CD4-positive, alpha-beta memory T cell (primary cell): ENCODE measurements around the gene PDE4D. TPM values are rescaled to one million over a fixed set of nuclear protein-coding genes. Genes with fewer than 3 reads are reported as not detected.

Experiments used
- CTCF ChIA-PET: fragments of 350-600 bp; sonication (Branson Sonifier 250); formaldehyde crosslinking; loops from one replicate; lab custom pipeline; 2021; ENCODE audit warnings: inconsistent platforms; ENCODE audit not compliant: partially characterized antibody; lab: Charles Lee
- POLR2A ChIA-PET: fragments of 350-600 bp; sonication (Branson Sonifier 250); formaldehyde crosslinking; loops from one replicate; lab custom pipeline; 2021; ENCODE audit not compliant: partially characterized antibody; lab: Charles Lee
- DNase-seq, 5 donors: peaks; one replicate each; pipeline versions ENCODE4 v3.0.0 to v3.0.0-alpha.2; 2020 to 2022; ENCODE audit warnings: mixed read lengths in 1 of 5
- H3K27ac ChIP-seq: one replicate; pipeline ENCODE4 v1.7.0; 2013; ENCODE audit warnings: low read depth, low read length
- H3K27me3 ChIP-seq: 2 replicates; pipeline ENCODE4 v1.7.0; 2013; ENCODE audit warnings: mild to moderate bottlenecking, low read length, moderate library complexity; ENCODE audit not compliant: insufficient read depth
- H3K36me3 ChIP-seq: 2 replicates; pipeline ENCODE4 v1.7.0; 2013; ENCODE audit warnings: mild to moderate bottlenecking, low read length, moderate library complexity; ENCODE audit not compliant: insufficient read depth
- H3K4me1 ChIP-seq: 2 replicates; pipeline ENCODE4 v1.7.0; 2013; ENCODE audit warnings: mild to moderate bottlenecking, low read length, moderate library complexity; ENCODE audit not compliant: insufficient read depth
- H3K4me3 ChIP-seq, 2 donors: one replicate each; pipeline ENCODE4 v1.7.0; 2013; ENCODE audit warnings: low read length in 2 of 2, mild to moderate bottlenecking in 1 of 2
- H3K9me3 ChIP-seq, 2 donors: one replicate each; pipeline ENCODE4 v1.7.0; 2013; ENCODE audit warnings: low read length in 2 of 2, control low read depth in 1 of 2; ENCODE audit not compliant: control insufficient read depth in 1 of 2
- H3K27ac Mint-ChIP-seq, 7 donors: one replicate each; pipeline ENCODE4 v1.8.0; 2020 to 2021; ENCODE audit warnings: mixed read lengths in 7 of 7, mild to moderate bottlenecking in 6 of 7, inconsistent platforms in 3 of 7, moderate library complexity in 3 of 7
- H3K27me3 Mint-ChIP-seq, 2 donors: one replicate each; pipeline ENCODE4 v1.8.0; 2020 to 2021; ENCODE audit warnings: mixed read lengths in 2 of 2
- H3K36me3 Mint-ChIP-seq, 2 donors: one replicate each; pipeline ENCODE4 v1.8.0; 2020 to 2021; ENCODE audit warnings: mixed read lengths in 2 of 2, inconsistent platforms in 1 of 2, mild to moderate bottlenecking in 1 of 2
- H3K4me1 Mint-ChIP-seq, 4 donors: one replicate each; pipeline ENCODE4 v1.8.0; 2020 to 2021; ENCODE audit warnings: mixed read lengths in 4 of 4, mild to moderate bottlenecking in 1 of 4
- H3K4me3 Mint-ChIP-seq, 8 donors: one replicate each; pipeline ENCODE4 v1.8.0; 2020 to 2021; ENCODE audit warnings: mixed read lengths in 8 of 8, mild to moderate bottlenecking in 7 of 8, moderate library complexity in 6 of 8, inconsistent platforms in 3 of 8
- H3K9me3 Mint-ChIP-seq, 8 donors: one replicate each; pipeline ENCODE4 v1.8.0; 2020 to 2021; ENCODE audit warnings: mixed read lengths in 8 of 8, mild to moderate bottlenecking in 5 of 8, inconsistent platforms in 3 of 8, moderate library complexity in 1 of 8
- intact Hi-C: fragments of 100-400 bp; cut with micrococcal nuclease; formaldehyde crosslinking; loops from one replicate; pipeline ENCODE4 v1.15.1; 2023
- polyA plus RNA-seq, 2 donors: library from polyadenylated mRNA; unstranded; fragments of 300-500 nt; fragmentation: Illumina TruSeq; gene quantifications; one replicate each; pipeline ENCODE4 v1.2.3, GENCODE V29; 2021
- total RNA-seq, 2 experiments: library from RNA; stranded (reverse); gene quantifications; one replicate each; pipeline ENCODE4 v1.2.3, GENCODE V29; 2021

Gene PDE4D
- total and polyA plus RNA-seq, 4 experiments from 2014 or later: 12.3 to 49.7 (median 30.3) TPM

DNA sequence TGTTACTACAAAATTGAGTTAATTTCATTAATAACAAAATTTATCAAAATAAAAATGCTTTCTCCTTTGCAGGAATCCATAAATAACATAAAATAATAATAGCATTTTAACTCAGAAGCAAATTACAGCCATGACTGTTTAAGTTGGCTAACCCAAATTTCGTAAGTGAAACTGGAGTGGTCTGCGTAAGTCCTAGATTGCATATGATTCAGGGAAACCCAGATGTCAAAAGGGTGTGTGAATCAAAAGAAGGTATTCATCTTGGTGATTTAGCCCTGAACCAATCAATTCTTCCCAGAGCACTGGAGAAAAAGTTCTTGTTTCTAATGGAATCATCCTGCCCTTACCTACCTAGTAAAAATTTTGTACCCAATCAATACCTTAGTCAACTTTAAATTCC is 763.1 kb downstream of the PDE4D start:
- Histone ChIP-seq H3K36me3 (no peaks in the 10 kb centered on the region), H3K4me3 (no peak overlapping the region), H3K27ac (no peak overlapping the region), H3K9me3 (no peaks in the 10 kb centered on the region), H3K4me1 (peaks cover 63% of the 10 kb centered on the region), H3K27me3 (no peaks in the 10 kb centered on the region)
- ChIA-PET CTCF (interaction anchor here (4.8 kb wide), 1 partner anchor 89 kb away, joined by 30 read pairs; no protein-coding TSS in a partner anchor), POLR2A (interaction anchor here (4.7 kb wide), 1 partner anchor 89 kb away, joined by 156 read pairs; no protein-coding TSS in a partner anchor)
- Mint-ChIP-seq H3K36me3 (no peaks in the 10 kb centered on the region), H3K27ac (peak overlapping the region in 6 of 7 donors; percentile 4 to 95 (median 64)), H3K4me1 (peaks cover 12 to 45% (median 15%) of the 10 kb centered on the region in 4 donors), H3K9me3 (no peaks in the 10 kb centered on the region), H3K27me3 (no peaks in the 10 kb centered on the region), H3K4me3 (no peak overlapping the region)
- no peak for DNase-seq
- intact Hi-C loops: no loop called here

DNA sequence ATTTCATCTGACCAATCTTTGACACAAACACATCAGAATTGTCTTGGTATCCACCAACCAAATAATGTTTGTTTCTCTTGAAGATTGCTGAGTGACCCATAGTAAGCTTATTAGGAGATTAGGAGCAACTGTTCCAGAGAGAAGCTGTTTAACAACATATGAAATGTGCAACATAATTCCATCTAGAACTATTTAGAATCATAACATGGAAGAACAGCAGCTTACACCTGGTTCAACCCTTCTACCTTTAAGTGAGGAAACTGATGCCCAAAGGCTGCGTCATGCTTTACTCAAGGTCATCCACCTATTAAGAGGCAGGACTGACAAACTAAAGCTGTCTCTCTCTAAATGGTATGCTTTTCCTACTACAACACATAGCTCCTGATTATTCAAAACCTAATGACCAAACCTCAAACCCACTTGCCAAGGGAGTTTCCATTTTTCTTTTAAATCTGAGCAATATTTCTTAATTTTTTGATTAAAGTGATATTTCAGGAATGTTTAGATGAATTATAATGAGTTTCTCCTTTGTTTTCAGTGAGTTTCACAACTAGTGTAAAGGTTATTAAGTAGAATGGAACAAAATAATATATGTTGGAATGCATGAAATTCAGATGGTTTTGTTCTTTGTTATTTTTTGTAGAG is 764.8 kb downstream of the PDE4D start:
- Mint-ChIP-seq H3K9me3 (no peaks in the 10 kb centered on the region), H3K27ac (peak overlapping the region in 1 of 7 donors; percentile 59), H3K4me1 (peaks cover 10 to 34% (median 13%) of the 10 kb centered on the region in 4 donors), H3K36me3 (no peaks in the 10 kb centered on the region), H3K4me3 (peak overlapping the region in 2 of 8 donors; percentile 16 to 32), H3K27me3 (no peaks in the 10 kb centered on the region)
- no peaks in the 10 kb centered on the region for H3K27me3 ChIP-seq
- POLR2A ChIA-PET: interaction anchor here (1.1 to 4.7 kb wide), 12 partner anchors 10 to 93 kb away, joined by 3 to 156 read pairs (median 8); no protein-coding TSS in a partner anchor
- intact Hi-C loops: no loop called here
- peak overlapping the region; percentile 80 for H3K27ac ChIP-seq
- CTCF ChIA-PET: interaction anchor here (0.8 to 4.8 kb wide), 12 partner anchors 29 to 239 kb away, joined by 3 to 45 read pairs (median 6); no protein-coding TSS in a partner anchor
- H3K4me3 ChIP-seq: no peak overlapping the region
- no peaks in the 10 kb centered on the region for H3K9me3 ChIP-seq
- H3K36me3 ChIP-seq: no peaks in the 10 kb centered on the region
- peaks cover 76% of the 10 kb centered on the region for H3K4me1 ChIP-seq
- DNase-seq: no peak

DNA sequence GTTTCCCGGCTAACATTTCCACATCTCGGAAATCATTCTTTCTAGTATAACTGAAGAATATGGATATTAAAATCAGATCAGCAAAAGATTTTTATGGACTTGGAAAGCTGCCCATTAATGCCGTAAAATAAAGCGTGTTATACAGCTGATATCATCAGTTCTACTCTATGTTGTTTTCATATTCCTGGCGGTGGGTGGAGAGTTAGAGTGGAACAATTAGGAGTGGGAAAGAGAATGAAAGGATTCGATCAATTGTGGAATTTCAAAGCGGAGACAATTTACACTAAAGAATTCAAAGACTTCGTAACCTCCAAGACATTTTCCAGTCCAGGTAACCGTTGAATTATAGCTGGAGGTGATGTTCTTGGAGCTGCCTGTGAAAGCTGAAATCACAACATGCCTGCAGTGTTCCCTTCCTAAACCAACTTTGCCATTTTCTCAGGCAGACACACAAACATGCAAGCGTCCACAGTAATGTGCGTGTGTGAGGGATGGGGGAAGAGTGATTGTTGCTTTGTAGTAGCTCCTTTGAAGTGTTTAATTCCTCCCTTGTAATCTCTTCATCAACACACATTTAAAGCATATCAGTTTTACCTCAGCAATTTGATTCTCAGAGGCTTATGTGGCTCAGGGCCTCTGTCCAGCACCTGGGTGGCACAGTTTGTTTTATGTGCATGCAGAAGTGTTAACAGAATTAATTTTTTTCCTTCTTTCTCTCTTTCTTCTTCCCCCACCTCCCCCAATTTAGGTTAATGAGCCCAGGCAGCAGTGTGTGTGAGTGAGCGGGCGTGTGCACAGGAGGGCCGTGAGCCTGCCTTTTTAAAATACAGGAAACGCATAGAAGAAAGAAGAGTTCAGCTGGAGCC is 766.6 kb downstream of the PDE4D start:
- H3K4me1 ChIP-seq: peaks cover 76% of the 10 kb centered on the region
- peak overlapping the region; percentile 19 to 34 for H3K4me3 ChIP-seq
- no peaks in the 10 kb centered on the region for H3K27me3 ChIP-seq
- Mint-ChIP-seq H3K27ac (no peak overlapping the region), H3K36me3 (no peaks in the 10 kb centered on the region), H3K27me3 (no peaks in the 10 kb centered on the region), H3K4me1 (peaks cover 0 to 17% (median 7%) of the 10 kb centered on the region in 4 donors), H3K4me3 (no peak overlapping the region), H3K9me3 (no peaks in the 10 kb centered on the region)
- ChIA-PET CTCF (interaction anchor here (0.9 to 4.8 kb wide), 14 partner anchors 11 to 241 kb away, joined by 3 to 45 read pairs (median 5); no protein-coding TSS in a partner anchor), POLR2A (interaction anchor here (0.7 to 4.7 kb wide), 24 partner anchors 9 to 1937 kb away, joined by 3 to 156 read pairs (median 4); no protein-coding TSS in a partner anchor)
- intact Hi-C loops: loop anchor here (1.0 to 2.0 kb wide), 4 partner anchors 28 to 666 kb away; partner anchors contain the start of gene PLK2
- no peaks in the 10 kb centered on the region for H3K9me3 ChIP-seq
- DNase-seq: peak in 1 of 5 donors; percentile 36
- no peaks in the 10 kb centered on the region for H3K36me3 ChIP-seq
- peak overlapping the region; percentile 80 for H3K27ac ChIP-seq

DNA sequence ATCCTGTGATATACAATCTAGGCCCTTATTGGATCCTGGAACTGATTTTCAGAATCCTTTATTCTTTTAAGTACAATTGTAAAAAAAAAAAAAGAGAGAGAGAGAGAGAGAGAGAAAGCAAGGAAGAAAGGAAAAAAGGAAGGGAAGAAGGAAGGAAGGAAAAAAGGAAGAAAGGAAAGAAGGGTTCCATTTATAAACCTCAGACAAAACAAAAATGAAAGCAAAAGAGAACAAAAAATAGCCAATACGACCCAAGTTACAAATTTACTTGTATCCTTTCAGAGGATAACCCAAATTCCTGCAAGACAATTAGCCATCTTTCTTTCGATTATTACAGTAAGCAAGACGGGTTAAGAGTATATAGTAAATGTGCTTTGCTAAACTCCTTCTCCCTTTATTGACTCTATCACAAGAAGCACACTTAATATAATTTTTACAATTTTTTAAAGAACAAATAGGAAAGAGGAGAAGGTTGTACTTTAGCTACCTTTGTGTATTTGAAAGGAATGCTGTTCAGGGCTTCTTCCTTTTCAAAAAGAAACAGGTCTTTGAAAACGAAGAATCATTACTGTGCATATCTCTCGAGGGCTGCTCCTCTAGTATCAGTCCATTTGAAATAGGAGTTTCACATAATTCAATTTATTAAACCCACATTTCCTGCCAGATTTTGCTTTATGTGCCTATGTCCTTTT is 767.4 kb downstream of the PDE4D start:
- intact Hi-C loops: loop anchor here (2.0 kb wide), 1 partner anchor 665 kb away; the partner anchor contains the start of gene PLK2
- Histone ChIP-seq H3K27me3 (no peaks in the 10 kb centered on the region), H3K4me3 (no peak overlapping the region), H3K4me1 (peaks cover 69% of the 10 kb centered on the region), H3K27ac (peak overlapping the region; percentile 80), H3K9me3 (no peaks in the 10 kb centered on the region), H3K36me3 (no peaks in the 10 kb centered on the region)
- Mint-ChIP-seq H3K27me3 (no peaks in the 10 kb centered on the region), H3K27ac (no peak overlapping the region), H3K9me3 (no peaks in the 10 kb centered on the region), H3K4me1 (peaks cover 0 to 11% (median 5%) of the 10 kb centered on the region in 4 donors), H3K36me3 (no peaks in the 10 kb centered on the region), H3K4me3 (peak overlapping the region in 1 of 8 donors; percentile 66)
- CTCF ChIA-PET: interaction anchor here (1.1 to 4.0 kb wide), 6 partner anchors 10 to 240 kb away, joined by 4 to 45 read pairs (median 6); no protein-coding TSS in a partner anchor
- DNase-seq: no peak
- POLR2A ChIA-PET: interaction anchor here (0.7 to 4.7 kb wide), 9 partner anchors 25 to 1936 kb away, joined by 3 to 156 read pairs (median 11); no protein-coding TSS in a partner anchor

DNA sequence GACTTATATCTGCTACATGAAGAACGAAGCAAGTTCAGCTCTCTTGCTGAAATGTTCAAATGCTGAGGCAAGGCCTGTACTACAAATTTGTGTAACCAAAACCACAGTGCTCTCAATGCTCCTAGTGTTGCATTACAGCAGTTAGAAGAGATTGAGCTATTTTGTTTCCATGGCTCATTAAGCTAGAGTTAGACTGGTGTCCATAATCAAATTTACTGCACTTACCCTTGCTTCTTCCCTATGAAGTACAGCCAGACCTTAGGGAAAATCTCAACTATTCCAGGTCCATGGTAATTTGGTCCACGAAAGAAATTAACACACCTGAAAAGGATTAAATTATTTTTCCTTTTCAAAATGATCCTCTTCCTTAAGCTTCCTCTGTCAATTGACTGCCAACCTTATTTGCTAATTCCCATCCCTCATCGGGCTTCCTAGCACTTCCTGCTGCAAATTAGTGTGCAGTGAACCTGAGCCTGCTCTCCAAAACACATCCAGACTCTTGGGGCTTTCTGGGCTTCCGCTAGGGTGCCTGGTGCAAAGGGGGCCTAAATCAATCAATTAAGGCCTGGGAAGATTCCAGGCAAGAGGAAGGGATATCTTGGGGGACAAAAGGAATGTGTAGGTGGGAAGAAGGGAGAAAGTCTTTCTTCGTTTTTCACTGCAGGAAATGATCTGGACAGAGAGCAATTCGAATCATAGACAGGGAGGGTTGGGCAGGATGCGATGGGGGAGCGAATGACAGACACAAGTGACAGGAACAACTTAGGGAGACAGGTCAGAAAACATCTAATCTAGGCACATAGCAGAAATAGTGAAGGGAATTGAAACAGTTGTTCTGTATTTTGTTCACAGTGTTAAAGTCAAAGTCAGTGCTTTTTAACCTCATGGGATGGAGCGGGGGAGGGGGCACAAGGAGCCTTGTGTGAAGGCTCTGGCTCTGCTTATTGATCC is 768.2 kb downstream of the PDE4D start:
- no peak overlapping the region for H3K27ac Mint-ChIP-seq
- H3K4me3 ChIP-seq: no peak overlapping the region
- POLR2A ChIA-PET: interaction anchor here (1.0 to 3.1 kb wide), 13 partner anchors 9 to 123 kb away, joined by 3 to 42 read pairs (median 7); no protein-coding TSS in a partner anchor

More for the DNA sequence above, 768.2 kb downstream of the PDE4D start:
- no peak overlapping the region for H3K4me3 Mint-ChIP-seq
- H3K4me1 Mint-ChIP-seq: peaks cover 0 to 10% (median 5%) of the 10 kb centered on the region in 4 donors
- CTCF ChIA-PET: interaction anchor here (0.8 to 3.8 kb wide), 9 partner anchors 18 to 91 kb away, joined by 3 to 51 read pairs (median 6); no protein-coding TSS in a partner anchor
- Histone ChIP-seq H3K4me1 (peaks cover 61% of the 10 kb centered on the region), H3K36me3 (no peaks in the 10 kb centered on the region), H3K27ac (peak overlapping the region; percentile 80), H3K27me3 (no peaks in the 10 kb centered on the region), H3K9me3 (no peaks in the 10 kb centered on the region)
- no peaks in the 10 kb centered on the region for H3K9me3 Mint-ChIP-seq
- no peaks in the 10 kb centered on the region for H3K36me3 Mint-ChIP-seq
- intact Hi-C loops: no loop called here
- H3K27me3 Mint-ChIP-seq: no peaks in the 10 kb centered on the region
- DNase-seq: peak in 1 of 5 donors; percentile 17
